Measurements from ENCODE around the gene DUT. TPM values are rescaled to one million over a fixed set of nuclear protein-coding genes. Genes with fewer than 3 reads are reported as not detected.

The DUT gene
- total RNA-seq, 2 experiments from 2014 or later = 371 to 500 TPM

DNA sequence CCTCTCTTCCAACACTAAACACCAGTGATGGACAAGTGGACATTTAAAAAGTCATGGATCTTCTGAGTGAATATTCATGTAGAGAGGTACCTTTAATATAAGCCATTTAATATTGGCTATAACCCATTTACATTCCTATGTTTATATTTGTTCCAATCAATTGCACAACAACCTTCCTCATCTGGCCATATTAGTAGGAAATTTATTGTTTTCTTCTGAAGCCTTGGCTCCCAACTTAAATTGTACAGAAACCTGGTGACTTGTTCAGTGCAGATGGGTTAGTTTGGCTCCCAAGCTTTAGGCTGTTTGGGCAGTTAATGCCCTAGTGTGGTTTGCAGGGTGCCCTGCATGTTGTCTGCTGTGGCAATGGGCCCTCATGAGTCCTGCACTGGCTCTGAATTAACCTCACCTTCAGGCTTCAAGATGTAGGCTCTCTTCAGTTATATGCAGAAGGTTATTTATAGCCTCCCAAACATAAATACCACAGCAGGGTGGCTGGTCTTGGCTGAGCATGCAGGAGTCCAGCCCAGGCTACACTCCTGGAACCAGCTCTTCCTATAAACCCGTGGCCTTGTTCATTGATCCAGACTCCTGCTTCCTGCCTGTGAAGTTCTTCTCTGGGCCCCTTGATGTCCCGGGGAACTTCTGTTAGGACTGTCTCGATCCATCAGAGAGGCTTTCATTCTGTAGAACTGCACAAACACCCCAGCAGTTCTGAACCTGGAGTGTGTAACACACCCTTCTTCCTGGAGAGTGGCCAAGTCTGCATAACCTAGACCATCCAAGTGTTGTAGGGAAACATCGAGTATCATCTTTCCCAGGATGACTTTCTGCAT is 57.0 kb downstream of the DUT start:
- Mint-ChIP-seq H3K27ac (no peak overlapping the region), H3K9me3 (ENCODE audit: low read depth) (no peaks in the 10 kb centered on the region), H3K4me1 (no peaks in the 10 kb centered on the region), H3K27me3 (no peaks in the 10 kb centered on the region), H3K36me3 (ENCODE audit: low read depth) (no peaks in the 10 kb centered on the region), H3K4me3 (no peak overlapping the region)
- DNase-seq = no peak
- intact Hi-C loops (cut with DNase I, micrococcal nuclease) = no loop called here
- no peak for ATAC-seq
- POLR2A ChIA-PET = no interaction called here
- CTCF ChIA-PET = no interaction called here

DNA sequence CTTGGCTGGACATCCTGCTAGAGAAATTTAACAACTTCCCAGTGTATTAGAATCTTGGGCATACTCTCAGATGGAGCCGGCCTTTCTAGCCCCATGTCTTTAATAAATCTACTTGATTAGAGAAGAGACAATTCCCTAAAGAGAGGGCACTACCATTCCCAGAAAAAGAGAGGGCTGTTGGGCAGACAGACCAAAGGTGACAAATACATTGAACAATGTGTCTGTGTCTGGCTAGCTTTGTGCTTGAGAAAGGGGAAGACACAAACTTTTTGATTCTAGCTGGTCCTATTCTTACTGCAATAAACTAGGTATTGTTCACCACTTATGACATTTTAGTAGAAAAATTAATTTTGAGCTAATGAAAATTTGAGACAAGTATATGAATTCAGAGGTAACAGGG is 57.7 kb downstream of the DUT start:
- no peak overlapping the region for H3K27ac Mint-ChIP-seq
- H3K9me3 Mint-ChIP-seq (ENCODE audit: low read depth) = no peaks in the 10 kb centered on the region
- ATAC-seq (no peak), DNase-seq (no peak)
- no peaks in the 10 kb centered on the region for H3K27me3 Mint-ChIP-seq
- no peaks in the 10 kb centered on the region for H3K4me1 Mint-ChIP-seq
- ChIA-PET CTCF (no interaction called here), POLR2A (no interaction called here)
- H3K36me3 Mint-ChIP-seq (ENCODE audit: low read depth) = no peaks in the 10 kb centered on the region
- intact Hi-C loops (cut with DNase I, micrococcal nuclease) = no loop called here
- no peak overlapping the region for H3K4me3 Mint-ChIP-seq

DNA sequence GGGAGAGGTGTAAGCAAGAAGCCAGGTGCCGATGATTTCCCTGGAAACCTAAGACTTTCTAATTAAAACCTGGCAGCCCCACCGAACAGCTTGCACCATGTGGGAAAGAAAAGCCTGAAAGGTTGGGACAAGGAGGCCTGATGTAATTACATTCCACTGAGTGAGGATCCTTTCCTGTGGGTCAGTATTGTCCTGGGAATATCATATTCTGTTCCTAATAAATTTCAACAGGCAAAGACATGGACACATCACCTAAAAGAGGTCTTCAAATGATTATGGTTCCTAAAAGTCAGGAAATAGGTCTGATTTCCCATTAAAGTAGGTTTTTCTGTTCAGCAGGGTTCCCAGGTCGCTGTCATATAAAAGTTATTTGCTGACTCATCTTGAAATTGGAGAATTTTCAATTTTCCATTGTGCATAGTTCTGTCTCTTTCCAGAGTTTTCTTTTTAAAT is 58.5 kb downstream of the DUT start:
- no peak overlapping the region for H3K27ac Mint-ChIP-seq
- CTCF ChIA-PET = no interaction called here
- DNase-seq = no peak
- no peak overlapping the region for H3K4me3 Mint-ChIP-seq
- no peaks in the 10 kb centered on the region for H3K36me3 Mint-ChIP-seq (ENCODE audit: low read depth)
- intact Hi-C loops (cut with DNase I, micrococcal nuclease) = no loop called here
- no peaks in the 10 kb centered on the region for H3K4me1 Mint-ChIP-seq
- no peaks in the 10 kb centered on the region for H3K27me3 Mint-ChIP-seq
- POLR2A ChIA-PET = no interaction called here
- H3K9me3 Mint-ChIP-seq (ENCODE audit: low read depth) = no peaks in the 10 kb centered on the region
- no peak for ATAC-seq

DNA sequence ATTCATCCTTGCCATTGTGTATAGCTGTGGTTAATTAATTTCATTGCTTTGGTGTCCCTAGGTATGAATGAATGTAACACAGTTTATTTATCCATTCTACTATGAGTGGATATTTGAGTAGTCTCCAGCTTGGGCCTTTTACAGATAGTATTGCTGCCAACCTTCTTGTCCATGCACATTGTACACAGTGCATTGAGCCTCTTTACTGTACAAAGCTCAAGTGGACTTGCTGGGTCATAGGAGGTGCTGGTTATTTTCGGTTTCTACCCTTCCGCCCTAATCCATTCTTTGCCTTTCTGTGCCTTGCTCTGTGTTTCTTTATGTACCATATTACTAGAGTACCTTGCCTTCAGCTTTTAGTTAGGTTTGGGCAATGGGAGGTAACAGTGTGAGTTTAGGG is 60.7 kb downstream of the DUT start:
- Mint-ChIP-seq H3K27me3 (no peaks in the 10 kb centered on the region), H3K36me3 (ENCODE audit: low read depth) (no peaks in the 10 kb centered on the region), H3K9me3 (ENCODE audit: low read depth) (no peaks in the 10 kb centered on the region), H3K4me1 (no peaks in the 10 kb centered on the region), H3K4me3 (no peak overlapping the region), H3K27ac (no peak overlapping the region)
- DNase-seq (no peak), ATAC-seq (no peak)
- POLR2A ChIA-PET = no interaction called here
- CTCF ChIA-PET = interaction anchor here (0.9 to 1.0 kb wide), 2 partner anchors 9 to 39 kb away, joined by 3 read pairs; no protein-coding TSS in a partner anchor
- intact Hi-C loops (cut with DNase I, micrococcal nuclease) = no loop called here

DNA sequence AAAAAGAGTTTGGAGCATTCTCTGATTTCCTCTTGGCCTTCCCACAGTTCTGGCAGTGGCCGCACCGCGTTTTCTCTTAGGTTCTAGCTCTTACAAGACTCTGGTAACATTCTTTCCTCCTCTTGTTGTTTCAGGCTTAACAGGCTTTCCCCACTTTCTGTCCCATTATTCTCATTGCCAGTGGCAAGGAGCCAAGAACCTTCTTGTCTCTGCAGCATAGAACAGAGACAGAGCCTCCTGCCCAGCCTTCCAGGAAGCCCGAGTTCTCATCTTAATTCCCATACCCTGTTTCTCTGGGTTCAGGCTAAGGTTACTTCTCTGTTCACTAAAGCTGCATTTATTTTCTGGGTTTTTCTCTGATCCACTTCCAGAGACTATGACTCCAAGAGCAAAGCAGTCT is 61.1 kb downstream of the DUT start:
- no peak overlapping the region for H3K4me3 Mint-ChIP-seq
- no peaks in the 10 kb centered on the region for H3K27me3 Mint-ChIP-seq
- no peak for DNase-seq
- ChIA-PET CTCF (interaction anchor here (0.9 kb wide), 1 partner anchor 40 kb away, joined by 3 read pairs; no protein-coding TSS in a partner anchor), POLR2A (no interaction called here)
- H3K9me3 Mint-ChIP-seq (ENCODE audit: low read depth) = no peaks in the 10 kb centered on the region
- intact Hi-C loops (cut with DNase I, micrococcal nuclease) = no loop called here
- no peaks in the 10 kb centered on the region for H3K4me1 Mint-ChIP-seq
- ATAC-seq = no peak
- no peaks in the 10 kb centered on the region for H3K36me3 Mint-ChIP-seq (ENCODE audit: low read depth)
- H3K27ac Mint-ChIP-seq = no peak overlapping the region

Other genes with a start within 250 kb of the DUT start
- gene SLC24A5, start 210.4 kb upstream of the DUT start, total RNA-seq = not detected
- 10 to 100 TPM; 23.8 to 27.7 TPM for gene MYEF2, start 153.1 kb upstream of the DUT start, total RNA-seq
- gene CTXN2, start 139.8 kb upstream of the DUT start, total RNA-seq = under 1 TPM in 1 of 2 experiments, not detected in 1; 0.05 TPM
- not detected for gene SLC12A1, start 125.1 kb upstream of the DUT start, total RNA-seq

Measured in activated CD4-positive, alpha-beta T cell treated with anti-CD3 and anti-CD28 coated beads for 36 hours (primary cell).